Cardiac fibroblast (primary cell): Measurements from ENCODE around the gene CREB3.

ENCODE experiments used
- DNase-seq, 2 donors: peaks; one replicate each; pipeline versions ENCODE4 v3.0.0 to v3.0.0-alpha.2; 2010; ENCODE audit warnings: low read depth in 2 of 2
- H3K4me3 ChIP-seq, 2 donors: replicated peaks in 1 of 2; 1 replicate in 1 of 2; 2 replicates in 1 of 2; pipeline ENCODE4 v1.5.1; 2011; ENCODE audit warnings: low read depth in 2 of 2, low read length in 2 of 2, mild to moderate bottlenecking in 2 of 2, moderate library complexity in 1 of 2
- CTCF ChIP-seq: IDR thresholded peaks from one replicate; pipeline ENCODE4 v1.5.1; 2011; ENCODE audit warnings: low read depth, mild to moderate bottlenecking, low read length, inconsistent platforms

The CREB3 gene

GRCh38 chr9:35700942-35701341 is 31.5 kb upstream of the CREB3 start:
- DNase-seq: no peak
- TF ChIP-seq CTCF: no peak
- H3K4me3 ChIP-seq: no peak overlapping the region

GRCh38 chr9:35702696-35703095 is 29.8 kb upstream of the CREB3 start:
- TF ChIP-seq CTCF: no peak
- H3K4me3 ChIP-seq: no peak overlapping the region
- no peak for DNase-seq

- DNase-seq: no peak
- no peak for TF ChIP-seq CTCF
- no peak overlapping the region for H3K4me3 ChIP-seq
These were observed 28.4 kb upstream of the CREB3 start for GRCh38 chr9:35703906-35704672.

GRCh38 chr9:35705372-35705771 is 27.1 kb upstream of the CREB3 start:
- no peak overlapping the region for H3K4me3 ChIP-seq
- no peak for TF ChIP-seq CTCF
- DNase-seq: no peak

GRCh38 chr9:35705836-35706430 is 26.5 kb upstream of the CREB3 start:
- no peak for DNase-seq
- no peak for TF ChIP-seq CTCF
- H3K4me3 ChIP-seq: no peak overlapping the region

GRCh38 chr9:35706951-35707350 is 25.5 kb upstream of the CREB3 start:
- H3K4me3 ChIP-seq: no peak overlapping the region
- TF ChIP-seq CTCF: no peak
- no peak for DNase-seq
